Endodermal cell (in vitro differentiated cells): Measurements from ENCODE around the gene KIR3DL1. TPM values are rescaled to one million over a fixed set of nuclear protein-coding genes. Genes with fewer than 3 reads are reported as not detected.
"Not testable (repeated sequence)": the region's sequence is repeated elsewhere in the genome, so short reads cannot be mapped to it uniquely, and the experiment has no call there.

Experiments used
- DNase-seq: peaks from one replicate; pipeline ENCODE4 v3.0.0-alpha.2; 2017
- H3K27ac ChIP-seq: 2 replicates; pipeline ENCODE4 v1.5.1; 2013; ENCODE audit warnings: mild to moderate bottlenecking, low read depth, low read length, moderate library complexity
- H3K27me3 ChIP-seq: 2 replicates; pipeline ENCODE4 v1.6.1; 2013; ENCODE audit warnings: mild to moderate bottlenecking, low read length, moderate library complexity; ENCODE audit not compliant: insufficient read depth, control insufficient read depth, poor library complexity, severe bottlenecking
- H3K36me3 ChIP-seq: 2 replicates; pipeline ENCODE4 v1.7.0; 2013; ENCODE audit warnings: mild to moderate bottlenecking, low read length, moderate library complexity; ENCODE audit not compliant: control insufficient read depth, insufficient read depth
- H3K4me1 ChIP-seq: one replicate; pipeline ENCODE4 v1.7.0; 2013; ENCODE audit warnings: low read length; ENCODE audit not compliant: control insufficient read depth, insufficient read depth
- H3K4me3 ChIP-seq: 2 replicates; pipeline ENCODE4 v1.5.1; 2013; ENCODE audit warnings: mild to moderate bottlenecking, low read length, moderate library complexity
- H3K9ac ChIP-seq: 2 replicates; pipeline ENCODE4 v1.6.1; 2013; ENCODE audit warnings: mild to moderate bottlenecking, low read length, moderate library complexity; ENCODE audit not compliant: poor library complexity, severe bottlenecking; ENCODE audit errors: extremely low read depth
- H3K9me3 ChIP-seq: 2 replicates; pipeline ENCODE4 v1.6.1; 2013; ENCODE audit warnings: mild to moderate bottlenecking, low read length, moderate library complexity; ENCODE audit not compliant: control insufficient read depth
- H3K27ac Mint-ChIP-seq: 2 replicates; pipeline ENCODE4 v1.8.0; 2020; ENCODE audit warnings: mixed read lengths
- H3K27me3 Mint-ChIP-seq: 2 replicates; pipeline ENCODE4 v1.8.0; 2021; ENCODE audit warnings: mild to moderate bottlenecking, mixed read lengths; ENCODE audit not compliant: insufficient read depth
- H3K36me3 Mint-ChIP-seq: 2 replicates; pipeline ENCODE4 v1.8.0; 2020; ENCODE audit warnings: low read depth, mixed read lengths
- H3K4me1 Mint-ChIP-seq: 2 replicates; pipeline ENCODE4 v1.8.0; 2020; ENCODE audit warnings: mixed read lengths
- H3K4me3 Mint-ChIP-seq: 2 replicates; pipeline ENCODE4 v1.8.0; 2020; ENCODE audit warnings: mild to moderate bottlenecking, moderate library complexity, mixed read lengths
- H3K9me3 Mint-ChIP-seq: 2 replicates; pipeline ENCODE4 v1.8.0; 2020; ENCODE audit warnings: mild to moderate bottlenecking, mixed read lengths
- whole genome bisulfite sequencing, 2 experiments: methylation state at CpG; one replicate each; pipeline versions ENCODE4 v1.1.5 to v1.1.7; 2013; ENCODE audit warnings: missing lambda C conversion rate in 2 of 2, mixed read lengths in 1 of 2; ENCODE audit not compliant: insufficient coverage in 1 of 2, insufficient read length in 1 of 2; 5-methylcytosine and 5-hydroxymethylcytosine counted together
- long read RNA-seq, 4 experiments: library from polyadenylated mRNA in 2 of 4; library from RNA in 1 of 4; library from capped mRNA in 1 of 4; stranded (forward) in 3 of 4; unstranded in 1 of 4; transcript quantifications; one replicate each; pipeline ENCODE4 v2.0.0, GENCODE V29; 2020 to 2021; ENCODE audit warnings: inconsistent platforms in 1 of 4
- polyA plus RNA-seq, 2 experiments: library from polyadenylated mRNA; stranded (reverse); fragments of 50-300 nt; gene quantifications; one replicate each; pipeline ENCODE4 v1.2.3, GENCODE V29; 2013
- total RNA-seq, 2 donors: library from RNA; stranded (reverse); fragmentation: NEBNext Ultra II Directional in 1 of 2; extraction: Animal tissue kit (Norgen Biotek cat#: 25700) in 1 of 2; gene quantifications; 2 replicates in 1 of 2; 3 replicates in 1 of 2; pipeline ENCODE4 v1.2.1, GENCODE V29; 2021

Gene KIR3DL1
- total RNA-seq = not detected
- not detected for polyA plus RNA-seq (2013, experiment 1 of 2)
- not detected for polyA plus RNA-seq (2013, experiment 2 of 2)
- long read RNA-seq, experiment 1 = 0 reads
- long read RNA-seq, experiment 2 = 0 reads
- long read RNA-seq, experiment 3 = 0 reads
- long read RNA-seq, experiment 4 = 0 reads

DNA sequence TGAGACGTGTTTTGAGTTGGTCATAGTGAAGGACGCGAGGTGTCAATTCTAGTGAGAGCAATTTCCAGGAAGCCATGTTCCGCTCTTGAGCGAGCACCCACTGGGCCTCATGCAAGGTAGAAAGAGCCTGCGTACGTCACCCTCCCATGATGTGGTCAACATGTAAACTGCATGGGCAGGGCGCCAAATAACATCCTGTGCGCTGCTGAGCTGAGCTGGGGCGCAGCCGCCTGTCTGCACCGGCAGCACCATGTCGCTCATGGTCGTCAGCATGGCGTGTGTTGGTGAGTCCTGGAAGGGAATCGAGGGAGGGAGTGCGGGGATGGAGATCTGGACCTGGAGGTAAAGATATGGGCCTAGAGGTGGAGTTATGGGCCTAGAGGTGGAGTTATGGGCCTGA is at the start of gene KIR3DL1:
TSS of gene KIR3DL1 (plus strand) at position 218 of the 400 bp plus-strand sequence.
- not testable (repeated sequence) for H3K27me3 Mint-ChIP-seq, H3K4me1 ChIP-seq, H3K27me3 ChIP-seq, H3K4me1 Mint-ChIP-seq, DNase-seq, H3K36me3 ChIP-seq, H3K36me3 Mint-ChIP-seq, H3K27ac Mint-ChIP-seq, H3K9ac ChIP-seq, H3K27ac ChIP-seq, H3K4me3 Mint-ChIP-seq
- WGBS, 2 experiments = 82 to 92% methylated on average over 7 to 13 of the region's 17 CpGs
- H3K9me3 Mint-ChIP-seq = peaks cover 93% of the 10 kb centered on the region
- H3K4me3 ChIP-seq = peak within 1 kb of the TSS; percentile 17
- H3K9me3 ChIP-seq = peaks cover 10% of the 10 kb centered on the region

DNA sequence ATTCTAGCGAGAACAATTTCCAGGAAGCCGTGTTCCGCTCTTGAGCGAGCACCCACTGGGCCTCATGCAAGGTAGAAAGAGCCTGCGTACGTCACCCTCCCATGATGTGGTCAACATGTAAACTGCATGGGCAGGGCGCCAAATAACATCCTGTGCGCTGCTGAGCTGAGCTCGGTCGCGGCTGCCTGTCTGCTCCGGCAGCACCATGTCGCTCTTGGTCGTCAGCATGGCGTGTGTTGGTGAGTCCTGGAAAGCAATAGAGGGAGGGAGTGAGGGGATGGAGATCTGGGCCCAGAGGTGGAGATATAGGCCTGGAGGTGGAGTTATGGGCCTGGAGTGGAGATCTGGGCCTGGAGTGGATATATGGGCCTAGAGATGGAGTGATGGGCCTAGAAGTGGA is 46.6 kb upstream of the KIR3DL1 start, which contains the start of gene KIR2DL1:
TSS of gene KIR2DL1 (plus strand) at position 148 of the 400 bp plus-strand sequence. CDS start at position 206, 58 bp downstream.
- H3K27ac Mint-ChIP-seq, H3K4me1 ChIP-seq, H3K4me3 ChIP-seq, H3K9ac ChIP-seq, H3K36me3 ChIP-seq, H3K4me1 Mint-ChIP-seq, H3K4me3 Mint-ChIP-seq, H3K27ac ChIP-seq, H3K27me3 Mint-ChIP-seq, DNase-seq, H3K36me3 Mint-ChIP-seq, H3K9me3 ChIP-seq, H3K27me3 ChIP-seq: not testable (repeated sequence)
- WGBS, 2 experiments = 88 to 91% methylated on average over 4 to 15 of the region's 15 CpGs
- peaks cover 94% of the 10 kb centered on the region for H3K9me3 Mint-ChIP-seq

DNA sequence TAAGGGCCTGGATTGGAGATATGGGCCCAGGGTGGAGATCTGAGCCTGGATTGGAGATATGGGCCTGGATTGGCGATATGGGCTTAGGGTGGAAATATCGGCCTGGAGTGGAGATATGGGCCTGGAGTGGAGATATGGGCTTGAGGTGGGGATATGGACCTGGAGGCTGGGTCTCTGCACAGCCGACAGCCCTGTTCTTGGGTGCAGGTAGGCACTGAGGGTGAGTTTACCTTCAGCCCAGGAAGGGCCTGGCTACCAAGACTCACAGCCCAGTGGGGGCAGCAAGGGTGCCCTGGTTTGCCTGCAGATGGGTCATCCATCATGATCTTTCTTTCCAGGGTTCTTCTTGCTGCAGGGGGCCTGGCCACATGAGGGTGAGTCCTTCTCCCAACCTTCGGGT is 45.8 kb upstream of the KIR3DL1 start:
- H3K36me3 Mint-ChIP-seq, H3K4me1 ChIP-seq, H3K4me1 Mint-ChIP-seq, H3K27me3 ChIP-seq, H3K27ac ChIP-seq, H3K36me3 ChIP-seq, DNase-seq, H3K4me3 Mint-ChIP-seq, H3K9ac ChIP-seq, H3K27ac Mint-ChIP-seq, H3K27me3 Mint-ChIP-seq, H3K9me3 ChIP-seq, H3K4me3 ChIP-seq: not testable (repeated sequence)
- WGBS, 2 experiments = 82% methylated on average over 3 of the region's 4 CpGs; no CpG with 5 or more reads in 1 of the 2 experiments
- H3K9me3 Mint-ChIP-seq = peaks cover 94% of the 10 kb centered on the region

DNA sequence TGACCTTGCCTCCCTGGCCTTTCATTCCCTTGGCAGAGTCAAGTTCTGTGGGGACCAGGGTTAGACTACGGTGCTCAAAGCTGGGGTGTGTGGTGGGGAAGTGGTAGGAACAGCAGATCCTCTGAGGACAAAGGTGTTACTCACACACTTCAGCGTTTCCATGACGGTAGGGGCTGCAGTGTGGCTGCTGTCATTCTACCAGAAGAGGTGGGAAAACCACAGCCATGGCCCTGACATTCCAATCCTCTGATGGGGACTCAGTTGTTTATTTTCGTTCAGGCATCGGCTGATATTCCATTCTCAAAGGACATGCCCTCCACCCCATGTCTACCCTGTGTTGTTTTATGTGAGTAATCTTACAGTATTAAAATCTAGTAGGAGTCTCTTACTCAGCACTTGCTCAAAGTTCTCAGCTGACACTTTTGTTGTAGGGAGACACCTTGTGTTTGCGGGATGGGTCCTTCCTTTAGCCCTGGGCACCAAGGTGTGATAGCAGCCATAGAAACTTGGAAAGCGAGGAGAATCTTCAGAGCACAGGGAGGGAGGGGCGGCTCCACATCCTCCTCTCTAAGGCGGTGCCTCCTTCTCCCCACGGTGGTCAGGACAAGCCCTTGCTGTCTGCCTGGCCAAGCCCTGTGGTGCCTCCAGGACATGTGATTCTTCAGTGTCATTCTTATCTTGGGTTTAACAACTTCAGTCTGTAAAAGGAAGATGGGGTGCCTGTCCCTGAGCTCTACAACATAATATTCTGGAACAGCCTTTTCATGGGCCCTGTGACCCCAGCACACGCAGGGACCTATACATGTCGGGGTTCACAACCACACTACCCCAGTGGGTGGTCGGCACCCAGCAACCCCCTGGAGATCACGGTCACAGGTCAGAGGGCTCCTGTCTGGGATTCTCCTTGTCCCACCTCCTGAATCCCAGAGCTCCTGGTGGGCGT is 45.0 kb upstream of the KIR3DL1 start:
- H3K4me3 Mint-ChIP-seq, H3K27ac Mint-ChIP-seq, H3K9ac ChIP-seq, H3K27me3 ChIP-seq, H3K36me3 Mint-ChIP-seq, H3K4me1 Mint-ChIP-seq, H3K4me3 ChIP-seq, H3K36me3 ChIP-seq, H3K4me1 ChIP-seq, H3K27ac ChIP-seq, H3K9me3 ChIP-seq, H3K27me3 Mint-ChIP-seq, DNase-seq: not testable (repeated sequence)
- whole genome bisulfite sequencing, 2 experiments = 85 to 100% methylated on average over 1 to 12 of the region's 15 CpGs
- H3K9me3 Mint-ChIP-seq = peaks cover 93% of the 10 kb centered on the region

DNA sequence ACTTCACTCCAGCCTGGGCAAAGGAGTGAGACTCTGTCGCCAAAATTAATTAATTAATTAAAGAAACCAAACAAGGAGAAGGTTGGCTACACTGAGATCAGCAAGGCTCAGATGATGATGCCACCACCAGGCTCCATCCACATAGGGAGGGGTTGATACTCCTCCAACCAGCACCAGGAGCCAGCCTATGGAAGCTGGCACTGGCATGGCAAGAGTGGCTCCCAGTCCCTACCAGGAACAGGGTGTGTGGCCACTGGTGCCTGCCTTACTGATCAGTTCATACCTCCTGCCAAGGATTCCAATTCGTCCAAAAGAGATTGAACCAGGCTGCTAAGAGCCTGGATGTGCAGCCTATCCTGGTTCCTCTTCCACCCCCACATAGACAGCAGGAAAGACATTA is 43.6 kb upstream of the KIR3DL1 start:
- H3K4me1 Mint-ChIP-seq, H3K36me3 Mint-ChIP-seq, H3K27ac Mint-ChIP-seq, DNase-seq, H3K27me3 ChIP-seq, H3K4me3 ChIP-seq, H3K4me3 Mint-ChIP-seq, H3K4me1 ChIP-seq, H3K36me3 ChIP-seq, H3K9ac ChIP-seq, H3K9me3 ChIP-seq, H3K27ac ChIP-seq, H3K27me3 Mint-ChIP-seq: not testable (repeated sequence)
- 0% methylated on average over 1 of the region's 2 CpGs; no CpG with 5 or more reads in 1 of the 2 experiments for WGBS, 2 experiments
- peaks cover 95% of the 10 kb centered on the region for H3K9me3 Mint-ChIP-seq

DNA sequence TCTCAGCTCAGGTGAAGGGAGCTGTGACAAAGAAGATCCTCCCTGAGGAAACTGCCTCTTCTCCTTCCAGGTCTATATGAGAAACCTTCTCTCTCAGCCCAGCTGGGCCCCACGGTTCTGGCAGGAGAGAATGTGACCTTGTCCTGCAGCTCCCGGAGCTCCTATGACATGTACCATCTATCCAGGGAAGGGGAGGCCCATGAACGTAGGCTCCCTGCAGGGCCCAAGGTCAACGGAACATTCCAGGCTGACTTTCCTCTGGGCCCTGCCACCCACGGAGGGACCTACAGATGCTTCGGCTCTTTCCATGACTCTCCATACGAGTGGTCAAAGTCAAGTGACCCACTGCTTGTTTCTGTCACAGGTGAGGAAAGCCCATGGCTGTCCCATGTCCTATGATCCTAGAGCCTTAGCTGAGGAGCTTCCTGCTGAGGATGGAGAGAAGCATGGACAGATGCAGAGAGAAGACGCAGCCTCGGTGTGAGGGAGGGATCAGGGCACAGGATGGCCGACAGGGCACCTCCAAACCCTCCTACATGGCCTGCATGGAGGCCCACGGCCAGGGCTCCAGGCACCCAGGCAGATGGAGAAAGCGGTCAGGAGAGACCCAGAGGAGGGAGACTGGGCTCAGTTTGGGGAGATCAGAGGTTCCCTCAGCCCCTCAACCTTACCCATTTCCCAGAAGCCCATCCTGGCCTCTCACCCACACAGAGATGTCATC is 41.0 kb upstream of the KIR3DL1 start:
- H3K27me3 Mint-ChIP-seq, H3K4me3 Mint-ChIP-seq, H3K4me3 ChIP-seq, H3K9ac ChIP-seq, H3K36me3 ChIP-seq, H3K27ac ChIP-seq, H3K36me3 Mint-ChIP-seq, H3K27me3 ChIP-seq, H3K9me3 ChIP-seq, H3K27ac Mint-ChIP-seq, DNase-seq, H3K4me1 Mint-ChIP-seq, H3K4me1 ChIP-seq: not testable (repeated sequence)
- WGBS, 2 experiments = 66 to 79% methylated on average over 3 to 8 of the region's 12 CpGs
- peaks cover 94% of the 10 kb centered on the region for H3K9me3 Mint-ChIP-seq
